ENCODE data around the gene FGFRL1.

Gene FGFRL1

DNA sequence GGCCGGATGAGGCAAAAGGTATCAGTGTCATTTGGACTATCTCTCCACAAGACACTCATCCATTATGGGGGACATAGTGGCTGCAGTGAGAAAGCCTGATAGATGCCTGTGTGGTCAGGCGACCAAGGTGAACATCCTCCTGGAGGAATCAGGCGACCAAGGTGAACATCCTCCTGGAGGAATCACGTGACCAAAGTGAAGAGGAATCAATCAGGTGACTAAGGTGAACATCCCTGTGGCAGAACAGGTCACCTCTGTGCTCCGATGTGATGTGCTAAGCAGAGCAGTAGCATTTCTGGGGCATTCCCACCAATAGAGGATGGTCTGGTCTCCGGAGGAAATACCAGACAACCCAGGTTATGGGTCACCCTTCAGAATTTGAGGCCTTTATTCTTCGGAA, 58.0 kb downstream of the FGFRL1 start:
- TF ChIP-seq, protein P1, sequence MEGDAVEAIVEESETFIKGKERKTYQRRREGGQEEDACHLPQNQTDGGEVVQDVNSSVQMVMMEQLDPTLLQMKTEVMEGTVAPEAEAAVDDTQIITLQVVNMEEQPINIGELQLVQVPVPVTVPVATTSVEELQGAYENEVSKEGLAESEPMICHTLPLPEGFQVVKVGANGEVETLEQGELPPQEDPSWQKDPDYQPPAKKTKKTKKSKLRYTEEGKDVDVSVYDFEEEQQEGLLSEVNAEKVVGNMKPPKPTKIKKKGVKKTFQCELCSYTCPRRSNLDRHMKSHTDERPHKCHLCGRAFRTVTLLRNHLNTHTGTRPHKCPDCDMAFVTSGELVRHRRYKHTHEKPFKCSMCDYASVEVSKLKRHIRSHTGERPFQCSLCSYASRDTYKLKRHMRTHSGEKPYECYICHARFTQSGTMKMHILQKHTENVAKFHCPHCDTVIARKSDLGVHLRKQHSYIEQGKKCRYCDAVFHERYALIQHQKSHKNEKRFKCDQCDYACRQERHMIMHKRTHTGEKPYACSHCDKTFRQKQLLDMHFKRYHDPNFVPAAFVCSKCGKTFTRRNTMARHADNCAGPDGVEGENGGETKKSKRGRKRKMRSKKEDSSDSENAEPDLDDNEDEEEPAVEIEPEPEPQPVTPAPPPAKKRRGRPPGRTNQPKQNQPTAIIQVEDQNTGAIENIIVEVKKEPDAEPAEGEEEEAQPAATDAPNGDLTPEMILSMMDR (IDR thresholded peaks at IDR 0.05; ENCODE audit: low read depth, low read length, missing control alignments), result no peak
- no peak for DNase-seq (ENCODE audit: low read depth)

DNA sequence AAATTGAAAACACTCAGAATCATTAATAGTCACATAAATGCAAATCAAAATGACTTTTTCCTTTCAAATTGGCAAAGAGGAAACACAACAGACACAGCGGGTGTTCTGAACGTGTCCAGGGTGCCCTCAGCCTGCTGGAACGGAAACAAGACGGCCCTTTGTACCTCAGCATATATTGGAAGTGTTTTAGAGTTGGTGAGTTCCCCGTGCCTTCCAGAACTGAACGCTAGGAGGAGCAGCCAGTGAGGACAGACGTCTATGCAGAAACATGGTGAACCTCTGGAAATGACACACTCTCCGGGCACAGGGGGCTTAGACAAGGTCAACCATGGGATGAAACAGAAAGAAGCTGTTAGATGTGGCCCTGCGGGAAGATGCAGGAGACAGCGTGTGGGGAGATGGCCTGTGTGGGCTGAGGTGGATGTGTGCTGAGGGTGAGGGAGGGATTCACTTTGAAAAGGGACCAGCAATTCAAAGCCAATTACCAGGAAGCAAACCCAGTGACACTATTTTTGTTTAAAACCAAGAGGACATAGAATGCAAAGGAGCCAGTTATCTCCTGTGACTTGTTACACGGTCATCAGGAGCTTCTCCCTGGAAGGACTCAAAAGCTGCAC, 61.5 kb downstream of the FGFRL1 start:
- peak; percentile 18 for DNase-seq (ENCODE audit: low read depth)
- H3K4me3 ChIP-seq (ENCODE audit: low read depth, low read length), result no peak overlapping the region
- TF ChIP-seq, protein P1 (IDR thresholded peaks at IDR 0.05; ENCODE audit: low read depth, low read length, missing control alignments), result peak; percentile 80

More for the DNA sequence above, 58.0 kb downstream of the FGFRL1 start:
- no peak overlapping the region for H3K4me3 ChIP-seq (ENCODE audit: low read depth, low read length)

- DNase-seq (ENCODE audit: low read depth), result no peak
- TF ChIP-seq, protein P1 (IDR thresholded peaks at IDR 0.05; ENCODE audit: low read depth, low read length, missing control alignments), result no peak
- H3K4me3 ChIP-seq (ENCODE audit: low read depth, low read length), result no peak overlapping the region
These were observed 62.7 kb downstream of the FGFRL1 start for GRCh38 chr4:1074077-1074476.

- no peak overlapping the region for H3K4me3 ChIP-seq (ENCODE audit: low read depth, low read length)
- DNase-seq (ENCODE audit: low read depth), result no peak
- TF ChIP-seq, protein P1 (IDR thresholded peaks at IDR 0.05; ENCODE audit: low read depth, low read length, missing control alignments), result no peak
These were observed 63.8 kb downstream of the FGFRL1 start for GRCh38 chr4:1075225-1075624.

DNA sequence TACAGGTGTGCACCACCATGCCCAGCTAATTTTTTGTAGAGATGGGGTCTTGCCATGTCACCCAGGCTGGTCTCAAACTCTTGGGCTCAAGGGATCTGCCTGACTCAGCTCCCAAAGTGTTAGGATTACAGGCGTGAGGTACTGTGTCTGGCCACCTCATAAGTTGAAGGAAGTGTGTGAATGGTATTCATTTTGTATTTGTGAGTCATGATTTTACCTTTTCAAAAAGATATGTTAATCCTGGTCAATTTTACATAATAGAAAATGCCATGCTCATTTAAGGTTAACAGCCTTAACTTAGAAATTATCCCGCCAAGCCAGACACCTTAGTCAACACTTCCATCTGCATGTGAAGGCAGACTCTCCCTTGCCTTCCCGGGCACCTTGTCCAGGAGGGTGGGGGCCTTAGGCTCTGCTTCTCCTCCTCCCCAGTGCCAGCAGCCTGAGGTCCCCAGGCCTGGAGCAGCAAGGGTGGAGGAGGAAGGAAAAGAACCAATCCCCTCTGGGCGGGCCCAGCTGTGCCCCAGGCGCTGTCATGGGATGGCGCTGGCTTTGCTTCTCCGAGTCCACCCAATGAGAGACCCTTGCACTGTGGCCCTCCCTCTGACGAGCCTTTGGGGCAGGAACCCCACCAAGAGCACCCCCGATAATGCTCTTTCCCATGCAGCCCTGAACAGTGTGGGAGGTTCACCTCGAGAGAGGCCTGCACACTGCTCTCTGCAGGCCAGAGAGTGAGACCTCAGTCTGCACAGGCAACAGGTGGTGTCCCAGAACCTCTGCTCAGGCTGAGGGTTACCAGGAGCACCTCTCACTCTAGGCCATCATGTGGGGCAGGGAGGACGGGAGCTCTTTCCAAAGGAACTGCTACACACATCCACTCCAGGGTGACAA, 64.6 kb downstream of the FGFRL1 start:
- no peak for DNase-seq (ENCODE audit: low read depth)
- H3K4me3 ChIP-seq (ENCODE audit: low read depth, low read length), result no peak overlapping the region
- TF ChIP-seq, protein P1 (IDR thresholded peaks at IDR 0.05; ENCODE audit: low read depth, low read length, missing control alignments), result no peak
